HG03520 (cell line): ENCODE measurements around the gene FOSL2.

Experiments
- ATAC-seq: cut with Tn5 transposase; IDR thresholded peaks from one replicate; pipeline ENCODE4 v1.9.1; 2021; ENCODE audit warnings: mild to moderate bottlenecking, moderate library complexity; ENCODE audit not compliant: unreplicated experiment

The FOSL2 gene

DNA sequence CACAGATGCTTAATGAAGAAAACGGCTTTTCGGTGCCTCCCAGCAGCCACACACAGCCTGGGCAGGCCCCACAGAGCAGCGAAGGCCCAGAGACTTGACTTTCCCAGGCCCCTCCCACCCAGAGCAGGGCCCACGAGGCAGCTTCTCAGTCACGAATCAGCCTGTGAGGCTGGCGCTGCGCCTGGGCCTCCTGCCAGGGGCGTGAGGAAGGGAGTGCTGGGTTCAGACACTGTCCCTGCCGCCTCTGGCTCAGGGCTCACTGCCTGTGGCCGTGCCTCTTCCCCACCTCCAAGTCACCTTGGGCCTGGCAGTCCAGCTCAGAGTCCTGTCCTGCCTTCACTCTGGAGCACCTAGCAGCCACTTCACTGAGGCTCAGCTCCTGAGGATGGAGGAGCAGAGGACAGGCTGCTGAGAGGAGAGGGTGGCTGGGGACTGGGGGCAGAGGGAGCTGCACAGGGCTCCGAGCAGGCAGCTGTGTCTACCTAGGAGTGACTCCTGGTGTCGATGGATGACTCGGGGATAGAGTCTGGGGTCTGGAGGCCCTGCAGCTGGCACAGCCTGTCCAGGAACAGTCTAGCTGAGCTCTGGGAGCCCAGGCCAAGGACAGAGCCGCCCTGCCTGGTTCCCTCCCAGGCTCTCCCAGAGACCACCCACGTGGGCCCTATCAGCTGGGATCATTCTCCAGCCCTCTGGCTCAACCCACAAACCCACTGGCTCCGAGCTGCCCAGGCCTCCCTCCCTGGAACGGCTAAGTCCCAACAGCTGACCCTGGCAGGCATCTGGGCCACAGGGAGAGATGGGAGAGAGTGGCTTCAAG is 36.4 kb upstream of the FOSL2 start:
- no peak for ATAC-seq

DNA sequence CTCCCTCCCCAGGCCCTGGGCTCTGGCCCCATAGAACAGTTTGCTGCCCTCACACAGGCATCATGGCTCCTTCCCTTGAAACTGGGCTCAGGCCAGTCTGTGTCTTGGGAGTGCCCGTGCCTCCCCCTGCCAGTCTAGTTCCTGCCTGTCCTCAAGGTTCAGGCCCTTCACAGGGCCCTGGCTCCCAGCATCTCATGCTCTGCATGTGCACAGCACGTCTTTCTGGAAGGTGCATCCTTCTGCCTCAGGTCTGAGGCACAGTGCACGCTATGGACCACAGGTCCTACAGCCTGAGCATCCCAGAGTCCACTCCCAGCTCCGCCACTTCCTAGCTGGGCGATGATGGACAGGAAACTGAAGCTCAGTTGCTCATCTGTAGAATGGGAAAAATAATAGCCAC is 35.6 kb upstream of the FOSL2 start:
- no peak for ATAC-seq

DNA sequence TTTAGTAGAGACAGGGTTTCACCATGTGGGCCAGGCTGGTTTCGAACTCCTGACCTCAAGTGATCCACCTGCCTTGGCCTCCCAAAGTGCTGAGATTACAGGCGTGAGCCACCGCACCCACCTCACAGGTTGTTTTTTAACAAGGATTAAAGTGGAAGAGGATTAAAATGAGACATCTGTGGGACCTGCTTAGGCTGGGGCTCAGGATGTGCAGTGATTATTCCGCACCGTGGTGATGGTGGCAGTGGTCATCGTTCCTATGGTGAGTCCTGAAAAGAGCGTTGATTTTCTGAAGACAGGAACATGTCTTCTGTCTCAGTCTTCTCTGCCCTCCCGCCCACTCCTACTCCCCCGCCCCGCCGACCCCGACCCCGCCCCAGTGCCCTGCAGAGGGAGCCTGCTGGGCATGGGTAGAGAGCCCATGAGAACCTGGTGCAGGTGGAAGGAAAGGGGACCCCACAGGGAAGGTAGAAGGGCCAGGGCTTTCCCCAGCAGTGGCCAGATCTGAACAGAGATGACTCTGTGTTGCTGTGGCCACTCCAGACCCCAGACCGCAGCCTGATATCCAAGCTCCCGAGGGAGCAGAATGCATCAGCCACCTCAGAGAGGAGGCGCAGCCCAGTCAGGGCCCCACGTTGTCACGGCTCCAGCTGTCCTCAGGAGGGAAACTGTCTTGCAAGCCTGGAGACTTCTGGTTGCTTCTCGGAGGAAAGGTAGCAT is 34.5 kb upstream of the FOSL2 start:
- ATAC-seq, result no peak

DNA sequence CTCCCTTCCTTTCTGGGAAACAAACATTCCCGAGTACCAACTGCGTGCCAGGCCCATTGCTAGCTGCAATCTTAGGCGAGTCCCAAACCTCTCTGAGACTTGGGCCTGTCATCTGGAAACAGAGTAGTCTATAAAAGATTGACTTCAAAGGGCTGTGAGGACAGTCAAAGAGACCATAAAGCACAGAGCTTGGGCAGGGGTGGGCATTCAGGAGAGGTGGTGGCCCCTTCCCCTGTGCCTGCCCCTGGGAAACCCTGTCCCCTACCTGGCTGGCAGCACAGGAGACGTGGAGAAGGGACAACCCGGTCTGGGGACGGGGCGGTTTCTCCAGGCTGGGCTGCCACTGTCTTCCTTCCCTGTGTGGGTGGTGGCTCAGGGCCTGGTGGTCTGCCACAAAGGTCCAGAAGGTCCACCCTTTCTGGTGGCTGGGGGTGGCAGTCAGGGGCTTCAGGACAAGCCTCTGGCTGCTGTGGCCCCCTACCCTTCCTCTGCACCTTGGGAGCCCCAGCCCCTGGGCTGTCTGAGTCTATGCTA is 33.9 kb upstream of the FOSL2 start:
- ATAC-seq, result no peak

DNA sequence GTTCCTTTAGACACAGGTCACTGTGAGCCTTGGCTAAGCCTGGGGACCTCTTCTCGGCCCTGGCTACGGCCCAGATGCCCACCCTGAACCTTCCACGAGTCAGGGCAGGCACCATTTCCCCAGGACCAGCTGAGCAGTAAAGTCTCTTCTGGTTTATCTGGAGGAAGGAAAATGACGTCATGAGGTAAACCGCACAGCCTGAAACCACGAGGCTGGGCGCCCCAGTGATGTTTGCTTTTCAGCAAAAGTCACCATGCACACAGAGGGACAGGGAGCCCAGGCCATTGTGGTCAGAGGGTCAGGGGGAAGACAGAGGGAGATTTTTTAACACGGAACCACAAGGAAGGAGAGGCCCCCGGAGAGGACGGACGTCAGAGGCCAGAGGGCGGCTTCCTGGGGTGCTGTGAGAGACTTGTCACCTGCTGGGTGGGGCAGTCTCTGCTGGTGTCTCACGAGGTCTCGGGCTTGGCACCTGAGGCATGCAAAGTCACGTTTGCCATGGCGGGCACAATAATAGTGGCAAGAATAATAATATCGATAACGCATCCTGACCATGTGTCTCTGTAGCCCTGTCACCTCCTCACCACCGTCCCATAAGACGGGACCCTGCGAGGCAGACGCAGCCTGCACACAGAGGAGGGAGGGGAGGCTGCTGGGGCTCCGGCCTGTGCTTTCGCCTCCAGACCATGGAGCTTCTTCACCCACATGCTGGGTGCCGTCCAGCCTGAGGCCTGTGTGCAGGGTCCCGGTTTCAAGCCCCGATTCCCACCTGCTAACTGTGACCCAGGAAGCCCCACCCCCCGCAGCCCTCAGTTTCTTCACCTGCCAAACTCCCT is 33.2 kb upstream of the FOSL2 start:
- no peak for ATAC-seq

DNA sequence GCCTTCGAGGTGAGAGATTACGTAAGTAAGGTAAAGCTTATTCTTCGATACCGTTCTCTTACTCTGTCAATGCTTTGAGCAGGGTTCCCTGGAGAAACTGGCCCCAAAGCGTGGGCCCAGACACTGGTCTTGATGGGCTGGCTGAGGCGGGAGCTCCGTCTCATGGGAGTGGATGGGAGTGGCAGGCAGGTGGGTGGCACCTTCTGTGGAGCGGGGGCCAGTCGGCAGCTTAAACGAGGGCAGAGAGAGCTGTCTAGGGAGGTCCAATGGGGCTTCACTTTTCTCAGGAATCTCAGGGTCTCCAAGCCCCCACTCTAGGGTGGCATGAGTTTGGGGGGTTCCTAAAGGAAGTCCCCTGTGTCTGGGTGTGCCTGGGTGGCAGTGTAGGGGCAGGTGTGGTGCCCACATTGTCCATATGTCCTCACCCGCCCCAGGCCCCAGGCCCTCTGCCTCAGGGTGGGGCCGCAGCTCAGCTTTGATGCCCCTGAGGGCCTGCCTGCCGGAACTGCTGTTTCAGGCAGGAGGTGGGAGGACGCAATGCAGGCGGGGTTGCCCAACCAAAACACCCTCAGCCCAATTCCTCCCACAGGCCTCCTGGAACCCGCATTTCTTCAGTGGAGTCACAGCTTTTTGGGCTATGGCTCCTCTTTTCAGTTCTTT is 32.5 kb upstream of the FOSL2 start:
- no peak for ATAC-seq

DNA sequence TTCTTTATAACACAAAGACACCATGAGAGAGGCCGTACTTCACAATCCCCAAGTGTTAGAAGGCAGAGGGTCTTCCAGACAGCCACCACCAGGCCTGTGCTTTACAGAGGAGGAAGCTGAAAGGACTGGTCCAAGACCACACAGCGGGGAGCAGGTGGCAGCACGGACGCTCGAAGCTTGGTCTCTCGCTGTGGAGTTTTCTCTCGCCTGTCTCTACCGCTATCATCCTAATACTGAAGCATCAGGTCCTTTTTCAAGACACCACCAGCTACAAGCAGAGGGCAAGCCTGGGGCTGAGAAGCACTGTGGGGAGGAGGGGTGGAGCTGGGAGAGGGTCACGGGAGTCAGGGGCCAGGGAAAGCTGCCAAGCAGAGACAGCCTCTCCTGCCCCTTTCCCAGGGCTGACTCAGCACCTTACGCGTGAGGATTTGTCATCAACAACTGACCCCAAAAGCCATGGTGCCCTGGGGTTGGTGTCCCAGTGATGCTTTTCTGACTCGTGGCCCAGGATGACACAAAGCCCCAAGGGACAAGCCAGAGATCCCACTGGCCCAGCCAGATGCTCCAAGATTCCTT is 31.9 kb upstream of the FOSL2 start:
- no peak for ATAC-seq

DNA sequence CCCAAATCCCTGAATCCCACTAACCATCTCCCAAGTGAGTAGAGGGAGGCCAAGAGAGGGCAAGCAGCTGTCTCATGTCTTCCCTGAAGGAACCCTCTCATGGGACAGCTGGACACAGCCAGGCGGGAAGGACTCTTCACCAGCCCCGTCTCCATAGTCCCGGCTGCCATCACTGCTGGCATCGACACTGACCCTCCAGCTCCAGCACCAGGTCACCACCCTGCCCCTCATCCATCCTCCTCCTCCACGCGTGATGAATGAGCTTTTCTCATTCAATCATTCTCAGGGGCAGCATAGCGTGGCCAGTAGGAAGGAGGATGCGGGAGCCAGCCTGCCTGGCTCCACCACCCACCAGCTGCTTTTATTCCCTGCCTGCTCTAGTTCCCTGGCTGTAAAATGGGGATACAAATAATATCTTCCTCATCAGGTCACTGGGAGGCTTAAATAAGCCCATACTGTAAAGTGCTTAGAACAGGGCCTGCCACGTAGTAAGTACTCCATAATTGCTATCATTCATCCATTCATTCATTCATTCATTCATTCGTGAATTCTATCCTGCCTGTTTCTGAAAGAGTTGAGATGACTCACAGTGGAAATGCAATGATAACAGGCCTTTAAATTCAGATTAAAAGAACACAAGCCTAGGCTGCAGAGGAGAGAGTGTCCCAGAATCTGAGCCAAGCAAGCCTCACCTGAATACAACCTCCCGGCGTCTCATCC is 30.5 kb upstream of the FOSL2 start:
- ATAC-seq, result no peak

DNA sequence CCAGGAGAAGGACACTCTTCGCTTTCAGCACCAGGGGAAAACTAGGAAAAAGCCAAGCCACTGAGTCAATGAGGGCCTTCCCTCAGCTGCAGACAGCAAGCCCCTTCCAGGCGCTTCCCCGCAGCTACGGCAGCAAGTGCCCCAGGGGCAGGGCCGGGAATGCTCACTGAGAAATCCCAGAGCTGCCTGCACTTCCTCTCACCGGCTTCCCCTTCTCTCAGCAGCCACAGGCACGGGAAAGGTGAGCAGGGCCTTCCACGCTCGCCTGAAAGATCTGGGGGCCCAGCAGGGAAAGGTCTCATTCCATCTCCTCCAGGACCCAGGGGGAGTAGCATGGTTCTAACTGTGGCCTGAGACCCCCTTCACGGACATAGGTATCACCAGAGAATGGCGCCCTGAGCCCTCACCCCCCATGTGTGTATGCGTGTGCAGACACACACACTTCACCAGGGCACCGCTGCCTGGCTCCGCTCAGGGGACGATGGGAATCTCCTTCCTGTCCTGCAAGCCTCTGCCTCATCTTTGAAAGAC is 29.6 kb upstream of the FOSL2 start:
- ATAC-seq, result no peak

DNA sequence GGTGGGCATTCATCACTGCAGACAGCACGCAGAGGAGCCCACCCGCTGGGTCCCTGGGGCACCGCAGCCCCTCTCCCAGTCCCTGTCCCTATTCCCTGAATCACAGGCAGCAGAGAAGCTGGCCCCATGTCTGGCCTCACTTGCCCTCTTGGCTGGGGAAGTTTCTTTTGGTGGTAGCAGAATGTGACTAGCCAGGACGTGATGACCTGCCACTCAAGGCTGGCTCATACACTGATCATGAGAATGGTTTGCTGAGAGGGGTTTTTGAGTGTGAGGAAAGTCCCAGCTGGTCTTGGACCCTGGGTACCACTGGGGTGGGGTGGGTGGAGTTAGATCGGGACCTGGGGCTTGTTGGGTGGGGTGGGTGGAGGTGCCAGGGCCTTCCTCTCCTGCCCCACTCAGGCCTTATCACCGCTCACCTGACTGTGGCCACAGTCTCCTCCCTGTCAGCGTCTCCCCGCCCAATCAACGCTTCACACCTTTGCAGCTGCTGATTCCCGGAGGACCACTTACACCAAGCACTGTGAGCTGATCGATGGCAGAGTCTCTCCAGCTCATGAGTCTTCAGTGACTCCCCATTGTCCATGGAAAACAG is 28.9 kb upstream of the FOSL2 start:
- ATAC-seq, result no peak

DNA sequence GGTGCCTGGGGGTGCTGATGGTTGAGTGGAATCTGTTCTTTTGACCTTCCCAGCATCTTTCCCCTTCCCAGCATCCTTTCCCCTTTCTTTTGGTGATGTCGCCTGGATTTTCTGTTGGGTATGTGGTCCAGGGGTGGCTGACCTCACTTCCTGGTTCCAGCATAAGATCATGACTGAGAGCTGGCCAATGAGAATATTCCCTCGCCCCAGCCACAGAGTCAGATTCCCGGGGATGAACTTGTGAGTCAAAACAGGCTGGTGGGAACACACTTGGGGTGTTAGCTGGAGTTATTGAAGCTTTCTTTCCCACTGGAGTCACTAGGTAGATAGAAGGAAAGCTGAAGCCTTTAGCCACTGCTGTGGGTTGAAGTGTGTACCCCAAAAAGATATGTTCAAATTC is 28.0 kb upstream of the FOSL2 start:
- no peak for ATAC-seq

DNA sequence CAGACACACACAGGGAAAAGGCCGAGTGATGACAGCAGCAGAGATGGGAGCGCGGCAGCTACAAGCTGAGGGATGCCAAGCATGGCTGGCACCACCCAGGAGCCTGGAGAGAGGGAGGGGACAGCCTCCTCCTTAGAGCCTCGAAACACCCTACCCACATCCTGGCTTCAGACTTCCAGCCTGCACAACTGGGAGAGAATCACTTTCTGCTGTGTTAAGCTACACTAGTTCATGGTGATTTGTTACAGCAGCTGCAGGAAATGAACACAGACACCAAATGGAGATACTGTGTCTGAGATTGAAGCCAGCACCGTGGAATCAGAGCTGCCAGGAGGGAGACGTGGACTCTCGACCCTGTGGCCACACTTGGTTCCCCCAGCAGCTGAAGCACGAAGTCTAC is 27.5 kb upstream of the FOSL2 start:
- ATAC-seq, result no peak

DNA sequence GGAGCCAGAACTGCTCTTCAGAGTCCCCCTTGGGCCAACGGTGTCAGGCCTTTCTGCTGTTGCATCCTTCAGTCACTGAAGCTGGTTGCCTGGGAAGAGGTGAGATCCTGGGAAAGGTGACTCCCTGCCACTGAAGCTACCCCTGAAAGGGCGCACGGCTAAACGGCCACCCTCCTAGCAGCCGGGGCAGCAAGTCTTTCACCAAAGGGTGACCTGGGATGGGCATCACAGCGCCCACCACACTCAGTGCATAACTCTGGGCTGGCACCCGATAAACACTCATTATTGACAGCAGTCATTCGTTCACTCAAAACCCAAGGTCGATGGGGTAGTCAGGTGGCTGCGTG is 26.5 kb upstream of the FOSL2 start:
- no peak for ATAC-seq

DNA sequence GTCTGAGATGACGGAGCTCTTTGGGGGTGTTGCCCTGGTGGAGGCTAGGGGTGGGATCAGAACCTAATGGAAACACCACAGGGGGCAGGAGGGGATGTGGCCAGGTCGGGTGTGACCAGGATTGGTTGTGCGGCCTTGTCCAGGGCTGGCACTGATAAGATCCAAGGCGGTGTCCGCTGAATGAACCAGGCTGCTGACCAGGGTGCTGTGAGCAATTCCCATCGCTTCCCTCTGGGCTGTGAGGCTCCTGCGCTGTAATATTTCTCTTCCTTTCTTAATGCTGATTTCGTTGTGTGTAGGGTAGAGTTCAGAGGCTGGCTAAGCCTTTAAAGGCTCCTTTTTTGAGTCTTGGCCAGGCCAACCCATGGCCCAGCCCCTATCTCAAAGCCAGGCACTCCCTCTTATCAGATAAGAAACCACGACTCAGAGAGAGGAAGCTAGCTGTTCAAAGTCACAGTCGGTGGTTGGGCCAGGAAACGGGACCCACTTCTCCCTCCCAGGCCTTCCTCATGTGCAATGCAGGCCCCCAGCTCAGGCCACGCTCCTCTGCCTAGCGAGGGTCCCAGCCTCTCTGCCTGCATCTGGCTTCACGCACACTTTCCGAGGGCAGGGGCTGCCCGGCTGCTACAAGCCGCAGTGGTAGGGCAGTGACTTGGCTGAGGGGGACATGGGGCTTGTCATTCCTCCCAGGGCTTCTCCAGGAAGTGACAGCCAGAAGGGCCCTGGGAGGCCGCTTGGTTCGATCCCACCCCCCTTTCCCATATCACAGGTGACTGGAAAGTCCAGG is 26.0 kb upstream of the FOSL2 start:
- no peak for ATAC-seq

DNA sequence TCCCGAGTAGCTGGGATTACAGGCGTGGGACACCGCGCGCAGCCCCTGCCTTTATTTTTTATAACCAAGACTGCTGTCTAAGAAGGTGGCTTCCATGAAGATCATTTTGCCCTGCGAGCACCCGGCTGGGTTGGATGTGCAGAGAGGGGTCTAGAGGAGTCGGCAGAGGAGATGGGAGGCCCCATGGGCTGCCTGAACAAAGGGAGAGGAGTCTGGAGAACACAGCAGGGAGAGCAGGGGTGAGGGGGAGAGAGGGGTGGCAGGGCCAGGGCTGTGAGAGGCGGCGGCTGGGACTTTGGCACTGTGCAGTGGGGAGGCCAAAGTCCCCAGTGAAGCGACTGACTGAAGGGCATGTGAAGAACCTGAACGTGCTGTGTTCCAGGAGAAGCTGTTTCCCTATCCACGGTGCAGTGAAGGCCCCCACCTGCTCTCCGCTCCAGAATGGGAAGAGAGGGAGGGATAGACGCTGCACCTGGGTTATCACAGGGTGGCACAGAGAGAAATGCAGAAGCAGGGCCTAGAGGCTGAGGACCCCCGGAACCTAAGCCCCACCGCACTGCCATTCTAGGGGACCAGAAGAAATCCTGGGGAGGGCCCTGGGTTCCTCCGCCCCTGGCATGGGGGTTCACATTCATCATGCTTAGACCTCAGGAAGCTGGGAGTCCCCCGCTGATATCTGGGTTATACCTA is 24.8 kb upstream of the FOSL2 start:
- ATAC-seq, result no peak

DNA sequence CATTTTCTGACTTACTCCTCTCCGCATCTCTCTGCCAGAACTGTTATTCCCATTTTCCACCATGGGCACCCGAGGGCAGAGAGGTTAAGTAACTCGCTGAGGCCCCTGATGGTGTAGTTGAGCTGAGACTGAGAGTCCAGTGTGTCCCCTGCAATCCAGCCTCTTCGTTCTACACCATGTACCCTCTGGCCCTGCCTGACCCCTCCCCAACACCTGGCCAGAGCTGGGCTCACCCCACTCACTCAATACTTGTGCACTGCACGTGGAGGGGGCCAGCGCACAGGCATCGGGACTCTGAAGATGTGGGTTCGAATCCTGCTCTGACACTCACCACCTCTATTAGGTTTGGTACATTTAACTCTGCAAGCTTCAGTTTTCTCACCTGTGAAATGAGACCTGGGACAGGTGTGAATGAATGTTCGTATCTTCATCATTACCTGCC is 24.3 kb upstream of the FOSL2 start:
- ATAC-seq, result no peak

DNA sequence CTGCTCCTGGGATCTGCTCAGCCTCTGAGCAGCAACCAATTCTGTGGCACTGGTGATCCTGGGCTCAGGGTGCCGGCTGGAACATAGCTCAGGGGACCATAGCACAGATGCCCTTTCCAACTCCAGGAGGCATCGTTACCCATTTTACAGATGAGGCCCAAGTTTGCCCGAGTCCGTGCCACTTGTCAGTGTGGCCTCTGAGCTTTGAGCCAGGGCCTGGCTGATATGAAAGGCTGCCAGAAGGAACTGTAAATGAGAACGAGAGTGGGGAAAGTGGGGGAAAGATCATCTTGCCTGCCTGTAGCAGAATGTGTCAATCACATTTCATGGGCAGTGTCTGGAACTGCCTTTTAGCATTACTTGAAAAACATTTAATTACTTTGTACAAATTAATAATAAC is 23.3 kb upstream of the FOSL2 start:
- no peak for ATAC-seq

DNA sequence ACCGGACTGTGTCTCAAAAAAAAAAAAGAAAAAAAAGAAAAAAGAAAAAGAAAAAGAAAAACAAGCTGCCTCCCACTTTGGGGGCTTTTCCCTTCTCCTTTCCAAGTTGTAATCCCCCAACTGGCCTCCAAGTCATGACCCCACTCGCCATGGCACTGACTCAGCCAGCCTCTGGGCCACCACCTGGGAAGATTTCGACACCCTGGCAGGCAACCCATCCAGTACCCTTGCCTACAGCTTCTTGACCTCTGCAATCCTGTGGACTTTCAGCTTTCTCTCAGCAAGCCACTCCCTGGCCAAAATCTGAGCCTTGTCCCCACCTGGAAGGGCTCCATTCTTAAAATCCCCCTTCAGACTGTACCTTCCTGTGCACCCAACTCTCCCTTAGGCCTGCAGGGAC is 22.3 kb upstream of the FOSL2 start:
- no peak for ATAC-seq
